Activated B cell treated with CpG ODN at 0.5 μM for 24 hours (primary cell): ENCODE data around the gene ATG14. TPM values are rescaled to one million over a fixed set of nuclear protein-coding genes. Genes with fewer than 3 reads are reported as not detected.

ENCODE experiments used
- ATAC-seq: fragments of 200-7000 bp; cut with Tn5 transposase; one replicate; pipeline ENCODE4 v1.10.0; 2021; ENCODE audit warnings: low read depth, mild to moderate bottlenecking, moderate library complexity
- CTCF ChIA-PET: fragments of 350-600 bp; sonication (Branson Sonifier 250); formaldehyde crosslinking; loops from one replicate; lab custom pipeline; 2021; ENCODE audit warnings: antibody characterized with exemption; lab: Charles Lee
- POLR2A ChIA-PET: fragments of 350-600 bp; sonication (Branson Sonifier 250); formaldehyde crosslinking; loops from one replicate; lab custom pipeline; 2021; ENCODE audit warnings: antibody characterized with exemption; lab: Charles Lee
- DNase-seq: peaks from one replicate; pipeline ENCODE4 v3.0.0; 2022
- H3K27ac Mint-ChIP-seq: one replicate; pipeline ENCODE4 v1.8.0; 2020; ENCODE audit warnings: mixed read lengths
- H3K27me3 Mint-ChIP-seq: one replicate; pipeline ENCODE4 v1.8.0; 2021; ENCODE audit warnings: mixed read lengths
- H3K36me3 Mint-ChIP-seq: one replicate; pipeline ENCODE4 v1.8.0; 2021; ENCODE audit warnings: low read depth, mixed read lengths
- H3K4me1 Mint-ChIP-seq: one replicate; pipeline ENCODE4 v1.8.0; 2021; ENCODE audit warnings: mixed read lengths
- H3K4me3 Mint-ChIP-seq: one replicate; pipeline ENCODE4 v1.8.0; 2020; ENCODE audit warnings: mild to moderate bottlenecking, mixed read lengths
- H3K9me3 Mint-ChIP-seq: one replicate; pipeline ENCODE4 v1.8.0; 2020; ENCODE audit warnings: mixed read lengths
- CTCF ChIP-seq: fragments of 200-600 bp; IDR thresholded peaks from one replicate; pipeline ENCODE4 v1.8.0; 2022; ENCODE audit warnings: antibody characterized with exemption, mild to moderate bottlenecking
- intact Hi-C: fragments of 100-400 bp; cut with micrococcal nuclease; formaldehyde crosslinking; loops from one replicate; pipeline ENCODE4 v1.15.1; 2024
- total RNA-seq: library from RNA; stranded (reverse); gene quantifications from 2 replicates; pipeline ENCODE4 v1.2.3, GENCODE V29; 2022

ATG14 gene
- total RNA-seq, 1 donor from 2014 or later, result 12.1 TPM

GRCh38 chr14:55410876-55411275, 754 bp downstream of the ATG14 start:
- POLR2A ChIA-PET, result interaction anchor here (0.5 to 1.1 kb wide), 2 partner anchors 139 to 283 kb away, joined by 4 read pairs; partner anchors contain the start of gene FBXO34
- TF ChIP-seq CTCF, result no peak
- peaks cover 32% of the 10 kb centered on the region for H3K4me1 Mint-ChIP-seq
- no peaks in the 10 kb centered on the region for H3K9me3 Mint-ChIP-seq
- ATAC-seq (no peak), DNase-seq (no peak)
- CTCF ChIA-PET, result interaction anchor here (0.9 to 1.4 kb wide), 2 partner anchors 56 to 138 kb away, joined by 3 read pairs; no protein-coding TSS in a partner anchor
- intact Hi-C loops, result loop anchor here (1.0 to 5.0 kb wide), 4 partner anchors 140 to 1856 kb away; partner anchors contain the start of genes AP5M1, EXOC5 and FBXO34
- H3K27me3 Mint-ChIP-seq, result peaks cover 10% of the 10 kb centered on the region
- H3K27ac Mint-ChIP-seq, result peak overlapping the region; percentile 33
- peak overlapping the region; percentile 93 for H3K4me3 Mint-ChIP-seq
- peaks cover 4% of the 10 kb centered on the region for H3K36me3 Mint-ChIP-seq

- Mint-ChIP-seq H3K4me3 (no peak overlapping the region), H3K9me3 (no peaks in the 10 kb centered on the region), H3K4me1 (peaks cover 9% of the 10 kb centered on the region), H3K36me3 (peaks cover 8% of the 10 kb centered on the region), H3K27me3 (no peaks in the 10 kb centered on the region), H3K27ac (no peak overlapping the region)
- CTCF ChIA-PET, result no interaction called here
- TF ChIP-seq CTCF, result no peak
- DNase-seq (no peak), ATAC-seq (no peak)
- POLR2A ChIA-PET, result no interaction called here
- intact Hi-C loops, result no loop called here
These were observed 7.3 kb downstream of the ATG14 start for GRCh38 chr14:55404173-55404854.

- ATAC-seq (no peak), DNase-seq (no peak)
- no peak for TF ChIP-seq CTCF
- ChIA-PET CTCF (no interaction called here), POLR2A (no interaction called here)
- Mint-ChIP-seq H3K27me3 (no peaks in the 10 kb centered on the region), H3K4me3 (no peak overlapping the region), H3K36me3 (peaks cover 11% of the 10 kb centered on the region), H3K9me3 (no peaks in the 10 kb centered on the region), H3K4me1 (peaks cover 3% of the 10 kb centered on the region), H3K27ac (no peak overlapping the region)
- intact Hi-C loops, result no loop called here
These were observed 9.9 kb downstream of the ATG14 start for GRCh38 chr14:55401751-55402150.

- H3K9me3 Mint-ChIP-seq, result no peaks in the 10 kb centered on the region
- H3K36me3 Mint-ChIP-seq, result peaks cover 21% of the 10 kb centered on the region
- ChIA-PET POLR2A (no interaction called here), CTCF (no interaction called here)
- H3K4me3 Mint-ChIP-seq, result no peak overlapping the region
- ATAC-seq, result no peak
- no peaks in the 10 kb centered on the region for H3K27me3 Mint-ChIP-seq
- DNase-seq, result no peak
- intact Hi-C loops, result no loop called here
- TF ChIP-seq CTCF, result no peak
- no peaks in the 10 kb centered on the region for H3K4me1 Mint-ChIP-seq
- H3K27ac Mint-ChIP-seq, result no peak overlapping the region
These were observed 11.8 kb downstream of the ATG14 start for GRCh38 chr14:55399852-55400251.

- H3K36me3 Mint-ChIP-seq, result peaks cover 27% of the 10 kb centered on the region
- TF ChIP-seq CTCF, result no peak
- no peaks in the 10 kb centered on the region for H3K9me3 Mint-ChIP-seq
- ATAC-seq, result no peak
- H3K4me3 Mint-ChIP-seq, result no peak overlapping the region
- H3K4me1 Mint-ChIP-seq, result no peaks in the 10 kb centered on the region
- H3K27me3 Mint-ChIP-seq, result no peaks in the 10 kb centered on the region
- POLR2A ChIA-PET, result no interaction called here
- CTCF ChIA-PET, result no interaction called here
- DNase-seq, result no peak
- intact Hi-C loops, result no loop called here
- no peak overlapping the region for H3K27ac Mint-ChIP-seq
These were observed 12.4 kb downstream of the ATG14 start for GRCh38 chr14:55399183-55399582.
